Stimulated activated CD8-positive, alpha-beta memory T cell treated with anti-CD3 and anti-CD28 coated beads, Interleukin-4, amount 100 ng/mL, for 48 hours (primary cell): ENCODE data around the gene ARPP19.

Experiments
- DNase-seq: peaks from one replicate; pipeline ENCODE4 v3.0.0-alpha.2; 2020

ARPP19 gene

DNA sequence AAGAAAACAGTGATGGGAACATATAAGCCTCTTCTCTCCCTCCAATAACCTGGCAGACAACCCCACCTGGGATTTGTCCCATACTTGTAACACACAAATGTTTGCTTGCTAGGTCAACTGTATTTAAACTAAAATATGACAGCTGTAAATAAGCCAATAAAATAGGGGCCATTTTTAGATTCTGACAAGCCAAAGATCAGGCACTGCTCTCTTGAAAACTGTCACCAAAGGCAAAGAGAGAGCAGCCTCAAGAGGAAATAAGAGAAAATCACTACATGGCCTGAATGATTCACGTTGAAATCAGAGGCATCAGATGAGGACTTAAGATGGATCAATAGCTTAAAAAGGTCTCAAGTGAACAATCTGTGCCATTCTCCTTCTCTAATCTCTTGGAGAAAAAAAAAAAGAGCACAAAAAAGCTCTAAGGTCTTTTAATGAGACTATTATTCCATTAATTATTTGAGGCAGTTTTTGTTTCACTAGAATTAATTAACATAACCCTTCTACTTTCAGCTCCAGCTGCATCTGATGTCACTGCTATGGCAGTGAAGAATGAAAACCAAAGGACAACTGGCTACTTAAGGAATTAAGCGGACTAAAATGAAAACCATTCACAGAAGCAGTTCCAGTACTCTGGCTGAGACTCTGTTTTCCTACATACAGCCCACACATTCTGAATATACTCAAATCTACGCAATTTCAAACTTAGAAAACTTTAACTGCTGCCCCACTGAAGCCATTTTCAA is 59.2 kb downstream of the ARPP19 start:
- no peak for DNase-seq

DNA sequence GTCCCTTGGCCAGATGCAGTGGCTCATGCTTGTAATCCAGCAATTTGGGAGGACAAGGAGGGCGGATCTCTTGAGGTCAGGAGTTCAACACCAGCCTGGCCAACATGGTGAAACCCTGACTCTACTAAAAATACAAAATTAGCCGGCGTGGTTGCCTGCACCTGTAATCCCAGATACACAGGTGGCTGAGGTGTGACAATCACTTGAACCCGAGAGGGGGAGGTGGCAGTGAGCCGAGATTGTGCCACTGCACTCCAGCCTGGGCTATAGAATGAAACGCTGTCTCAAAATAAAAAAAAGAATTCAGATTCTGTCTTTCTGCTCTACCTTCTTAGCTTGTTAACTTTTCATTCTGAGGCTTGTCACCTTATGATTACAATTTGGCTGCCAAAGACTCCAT is 62.3 kb downstream of the ARPP19 start:
- no peak for DNase-seq

DNA sequence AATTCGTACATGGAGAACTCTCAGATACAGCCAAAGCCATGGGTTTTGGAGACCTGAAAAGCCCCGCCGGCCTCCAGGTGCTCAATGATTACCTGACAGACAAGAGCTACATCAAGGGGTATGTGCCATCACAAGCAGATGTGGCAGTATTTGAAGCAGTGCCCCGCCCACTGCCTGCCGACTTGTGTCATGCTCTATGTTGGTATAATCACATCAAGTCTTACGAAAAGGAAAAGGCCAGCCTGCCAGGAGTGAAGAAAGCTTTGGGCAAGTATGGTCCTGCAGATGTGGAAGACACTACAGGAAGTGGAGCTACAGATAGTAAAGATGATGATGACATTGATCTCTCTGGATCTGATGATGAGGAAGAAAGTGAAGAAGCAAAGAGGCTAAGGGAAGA is 63.7 kb downstream of the ARPP19 start:
- DNase-seq, result no peak

DNA sequence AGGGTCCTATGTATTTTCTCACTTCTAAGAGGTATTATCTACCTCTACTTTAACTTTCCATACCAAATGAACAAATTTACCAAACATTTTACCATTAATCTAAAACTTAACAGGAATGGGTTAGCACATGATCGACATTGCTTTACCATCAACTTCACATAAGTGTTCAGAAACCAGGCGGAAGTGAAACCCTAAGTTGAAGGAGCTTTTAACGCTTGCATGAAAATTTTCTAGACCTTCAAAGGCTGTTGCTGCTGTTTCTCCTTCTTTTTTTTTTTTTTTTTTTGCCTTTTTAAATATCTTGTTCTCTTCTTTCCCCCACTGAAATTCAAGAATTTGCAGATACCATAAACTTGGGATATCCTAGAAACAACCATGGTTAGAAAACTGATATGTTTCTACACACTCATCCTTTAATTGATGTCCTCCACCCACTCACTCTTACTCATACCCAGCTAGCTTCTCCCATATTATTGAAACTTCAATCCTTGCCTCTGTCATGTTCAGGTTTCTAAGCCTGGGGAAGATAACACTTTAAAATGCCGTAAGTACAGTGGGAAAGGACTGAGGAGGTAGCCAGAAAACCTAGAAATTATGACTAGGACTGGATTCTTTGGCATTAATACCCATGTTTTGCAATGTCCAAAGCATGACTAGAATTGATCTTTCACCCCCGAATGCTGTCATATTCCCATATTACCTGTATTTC is 64.9 kb downstream of the ARPP19 start:
- DNase-seq, result no peak

DNA sequence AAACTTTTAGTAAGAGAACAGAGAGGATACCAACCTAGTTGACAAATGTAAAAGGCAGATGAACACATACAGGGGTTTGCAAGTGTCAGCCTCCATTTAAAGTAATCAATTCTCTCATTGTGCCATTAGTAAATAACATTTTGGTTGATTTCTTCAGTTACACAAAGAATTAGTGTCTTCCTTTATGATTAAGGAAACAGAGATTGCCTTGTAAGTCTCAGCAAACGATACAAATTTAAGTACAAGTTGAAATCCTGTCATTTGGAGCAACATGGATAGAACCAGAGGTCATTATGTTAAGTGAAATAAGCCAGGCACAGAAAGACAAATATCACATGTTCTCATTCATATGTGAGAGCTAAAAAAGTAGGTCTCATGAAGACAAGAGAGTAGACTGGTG is 66.2 kb downstream of the ARPP19 start:
- no peak for DNase-seq

DNA sequence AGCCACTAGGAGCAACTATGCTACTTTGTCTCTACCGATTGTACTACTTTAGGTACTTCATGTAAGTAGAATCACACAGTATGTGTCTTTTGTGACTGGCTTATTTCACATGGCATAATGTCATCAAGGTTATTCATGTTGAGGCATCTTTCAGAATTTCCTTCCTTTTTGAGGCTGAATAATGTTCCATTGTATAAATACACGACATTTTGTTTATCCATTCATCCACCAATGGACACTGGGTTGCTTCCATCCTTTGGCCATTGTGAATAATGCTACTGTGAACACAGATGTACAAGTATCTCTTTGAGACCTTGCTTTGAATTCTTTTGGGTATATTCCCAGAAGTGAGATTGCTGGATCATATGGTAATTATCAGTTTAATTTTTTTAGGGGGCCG is 69.3 kb downstream of the ARPP19 start:
- DNase-seq, result no peak

DNA sequence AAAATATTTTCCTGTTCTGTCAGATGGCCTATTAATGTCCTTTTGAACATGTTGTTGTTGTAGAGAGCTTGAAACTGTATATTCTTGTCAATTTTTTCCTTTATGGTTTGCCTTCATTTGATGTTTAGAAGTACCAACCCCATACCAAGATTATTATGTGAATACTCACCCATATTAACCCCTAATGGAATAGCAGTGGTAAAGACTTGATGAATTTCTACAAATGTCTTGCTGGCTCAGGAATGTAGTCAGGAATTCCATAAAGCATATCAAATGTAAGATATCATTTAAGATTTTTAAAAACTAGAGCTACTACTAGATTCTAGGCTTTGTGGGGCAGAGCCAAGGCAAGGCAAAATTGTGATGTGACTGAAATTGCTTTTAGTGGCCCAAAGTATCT is 70.1 kb downstream of the ARPP19 start:
- no peak for DNase-seq
